Progenitor cell of endocrine pancreas (in vitro differentiated cells): Measurements from ENCODE around the gene CST11. TPM values are rescaled to one million over a fixed set of nuclear protein-coding genes. Genes with fewer than 3 reads are reported as not detected.

Experiments used
- DNase-seq: peaks from one replicate; pipeline ENCODE4 v3.0.0; 2021; ENCODE audit warnings: low spot score; ENCODE audit not compliant: unreplicated experiment
- H3K27ac Mint-ChIP-seq: 2 replicates; pipeline ENCODE4 v1.8.0; 2021; ENCODE audit warnings: mild to moderate bottlenecking, moderate library complexity, mixed read lengths
- H3K27me3 Mint-ChIP-seq: 2 replicates; pipeline ENCODE4 v1.8.0; 2021; ENCODE audit warnings: mixed read lengths
- H3K36me3 Mint-ChIP-seq: 2 replicates; pipeline ENCODE4 v1.8.0; 2022; ENCODE audit warnings: mixed read lengths; ENCODE audit not compliant: insufficient read depth
- H3K4me1 Mint-ChIP-seq: 2 replicates; pipeline ENCODE4 v1.8.0; 2021; ENCODE audit warnings: low read depth, mixed read lengths
- H3K4me3 Mint-ChIP-seq: 2 replicates; pipeline ENCODE4 v1.8.0; 2021; ENCODE audit warnings: low read depth, mild to moderate bottlenecking, moderate library complexity, mixed read lengths
- H3K9me3 Mint-ChIP-seq: 2 replicates; pipeline ENCODE4 v1.8.0; 2021; ENCODE audit warnings: low read depth, mixed read lengths
- total RNA-seq: library from RNA; stranded (reverse); gene quantifications from 2 replicates; pipeline ENCODE4 v1.2.1, GENCODE V29; 2021
- TF ChIP-seq, protein P1 (sequence below): fragments of 200-600 bp; sonication (generic); IDR thresholded peaks from one replicate; pipeline ENCODE4 v1.5.0; 2021; ENCODE audit warnings: antibody characterized with exemption, mild to moderate bottlenecking; ENCODE audit not compliant: unreplicated experiment

Gene CST11
- total RNA-seq, 1 donor from 2014 or later: not detected

- H3K36me3 Mint-ChIP-seq: no peaks in the 10 kb centered on the region
- H3K27me3 Mint-ChIP-seq: peaks cover 6% of the 10 kb centered on the region
- no peaks in the 10 kb centered on the region for H3K9me3 Mint-ChIP-seq
- peaks cover 6% of the 10 kb centered on the region for H3K4me1 Mint-ChIP-seq
- no peak overlapping the region for H3K4me3 Mint-ChIP-seq
- H3K27ac Mint-ChIP-seq: no peak overlapping the region
- TF ChIP-seq, protein P1, sequence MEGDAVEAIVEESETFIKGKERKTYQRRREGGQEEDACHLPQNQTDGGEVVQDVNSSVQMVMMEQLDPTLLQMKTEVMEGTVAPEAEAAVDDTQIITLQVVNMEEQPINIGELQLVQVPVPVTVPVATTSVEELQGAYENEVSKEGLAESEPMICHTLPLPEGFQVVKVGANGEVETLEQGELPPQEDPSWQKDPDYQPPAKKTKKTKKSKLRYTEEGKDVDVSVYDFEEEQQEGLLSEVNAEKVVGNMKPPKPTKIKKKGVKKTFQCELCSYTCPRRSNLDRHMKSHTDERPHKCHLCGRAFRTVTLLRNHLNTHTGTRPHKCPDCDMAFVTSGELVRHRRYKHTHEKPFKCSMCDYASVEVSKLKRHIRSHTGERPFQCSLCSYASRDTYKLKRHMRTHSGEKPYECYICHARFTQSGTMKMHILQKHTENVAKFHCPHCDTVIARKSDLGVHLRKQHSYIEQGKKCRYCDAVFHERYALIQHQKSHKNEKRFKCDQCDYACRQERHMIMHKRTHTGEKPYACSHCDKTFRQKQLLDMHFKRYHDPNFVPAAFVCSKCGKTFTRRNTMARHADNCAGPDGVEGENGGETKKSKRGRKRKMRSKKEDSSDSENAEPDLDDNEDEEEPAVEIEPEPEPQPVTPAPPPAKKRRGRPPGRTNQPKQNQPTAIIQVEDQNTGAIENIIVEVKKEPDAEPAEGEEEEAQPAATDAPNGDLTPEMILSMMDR: no peak
- DNase-seq: no peak
These were observed 16.8 kb downstream of the CST11 start for GRCh38 chr20:23435626-23436539.

DNA sequence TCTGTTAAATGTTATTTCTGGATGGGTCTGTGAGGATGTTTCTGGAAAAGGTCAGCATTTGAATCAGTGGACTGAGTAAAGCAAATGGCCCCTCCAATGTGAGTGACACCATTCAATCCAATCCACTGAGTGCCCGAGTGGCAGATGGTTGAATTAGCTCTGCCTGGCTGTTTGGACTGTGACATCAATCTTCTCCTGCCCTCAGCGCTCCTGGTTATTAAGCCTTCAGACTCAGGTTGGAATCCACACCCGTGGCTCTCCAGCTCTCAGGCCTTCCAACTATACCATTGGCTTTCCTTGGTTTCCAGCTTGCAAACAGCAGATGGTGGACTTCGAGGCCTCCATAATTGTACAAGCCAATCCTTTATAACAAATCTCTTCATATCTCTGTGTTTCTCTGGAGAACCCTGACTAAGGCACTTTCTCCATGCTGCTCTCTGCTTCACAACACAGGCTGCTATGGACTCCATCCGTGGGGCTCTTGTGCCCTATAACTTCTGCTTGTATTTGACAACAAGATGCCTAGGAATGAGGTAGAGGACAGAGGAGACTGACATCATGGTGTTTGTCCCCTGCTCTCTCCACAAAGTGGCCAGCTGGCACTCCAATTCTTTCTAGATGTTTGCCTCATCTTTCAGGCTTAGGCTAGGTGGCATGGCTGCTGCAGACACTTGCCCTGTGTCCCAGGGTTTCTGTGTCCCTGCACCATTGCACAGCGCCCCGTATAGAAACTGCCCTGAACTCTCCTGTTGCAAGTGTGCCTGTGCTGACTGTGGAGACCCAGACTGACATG lies 18.0 kb downstream of the CST11 start:
- Mint-ChIP-seq H3K27me3 (no peaks in the 10 kb centered on the region), H3K4me1 (peaks cover 6% of the 10 kb centered on the region), H3K36me3 (no peaks in the 10 kb centered on the region), H3K9me3 (no peaks in the 10 kb centered on the region), H3K27ac (no peak overlapping the region), H3K4me3 (no peak overlapping the region)
- TF ChIP-seq, protein P1: no peak
- no peak for DNase-seq

- no peak overlapping the region for H3K4me3 Mint-ChIP-seq
- H3K9me3 Mint-ChIP-seq: no peaks in the 10 kb centered on the region
- H3K27ac Mint-ChIP-seq: no peak overlapping the region
- H3K27me3 Mint-ChIP-seq: no peaks in the 10 kb centered on the region
- no peaks in the 10 kb centered on the region for H3K36me3 Mint-ChIP-seq
- TF ChIP-seq, protein P1: no peak
- no peak for DNase-seq
- H3K4me1 Mint-ChIP-seq: peaks cover 6% of the 10 kb centered on the region
These were observed 19.0 kb downstream of the CST11 start for GRCh38 chr20:23433628-23434027.

DNA sequence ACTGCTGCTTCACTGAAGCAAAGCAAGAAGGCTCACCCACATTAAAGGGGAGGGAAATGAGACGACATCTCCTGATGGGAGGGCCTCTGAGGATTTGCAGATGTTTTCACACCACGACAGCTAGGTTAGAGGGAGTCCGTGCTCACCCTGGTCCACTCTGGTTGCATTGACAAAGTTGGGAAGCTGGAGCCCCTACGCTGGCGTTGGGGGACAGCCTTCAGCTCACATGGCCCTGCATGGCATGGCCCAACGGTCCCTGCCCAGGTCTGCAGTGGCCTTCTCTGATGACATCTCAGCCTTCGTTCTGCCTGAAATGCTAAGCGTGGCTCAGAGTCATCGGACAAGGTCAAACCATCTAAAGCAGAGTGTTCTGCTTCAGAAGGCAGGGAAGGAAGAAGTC lies 27.5 kb downstream of the CST11 start:
- no peak overlapping the region for H3K27ac Mint-ChIP-seq
- H3K4me1 Mint-ChIP-seq: peaks cover 3% of the 10 kb centered on the region
- no peak for DNase-seq
- no peaks in the 10 kb centered on the region for H3K36me3 Mint-ChIP-seq
- H3K4me3 Mint-ChIP-seq: no peak overlapping the region
- TF ChIP-seq, protein P1: no peak
- no peaks in the 10 kb centered on the region for H3K9me3 Mint-ChIP-seq
- no peaks in the 10 kb centered on the region for H3K27me3 Mint-ChIP-seq
